ENCODE measurements around the gene BCAS3.

The BCAS3 gene

DNA sequence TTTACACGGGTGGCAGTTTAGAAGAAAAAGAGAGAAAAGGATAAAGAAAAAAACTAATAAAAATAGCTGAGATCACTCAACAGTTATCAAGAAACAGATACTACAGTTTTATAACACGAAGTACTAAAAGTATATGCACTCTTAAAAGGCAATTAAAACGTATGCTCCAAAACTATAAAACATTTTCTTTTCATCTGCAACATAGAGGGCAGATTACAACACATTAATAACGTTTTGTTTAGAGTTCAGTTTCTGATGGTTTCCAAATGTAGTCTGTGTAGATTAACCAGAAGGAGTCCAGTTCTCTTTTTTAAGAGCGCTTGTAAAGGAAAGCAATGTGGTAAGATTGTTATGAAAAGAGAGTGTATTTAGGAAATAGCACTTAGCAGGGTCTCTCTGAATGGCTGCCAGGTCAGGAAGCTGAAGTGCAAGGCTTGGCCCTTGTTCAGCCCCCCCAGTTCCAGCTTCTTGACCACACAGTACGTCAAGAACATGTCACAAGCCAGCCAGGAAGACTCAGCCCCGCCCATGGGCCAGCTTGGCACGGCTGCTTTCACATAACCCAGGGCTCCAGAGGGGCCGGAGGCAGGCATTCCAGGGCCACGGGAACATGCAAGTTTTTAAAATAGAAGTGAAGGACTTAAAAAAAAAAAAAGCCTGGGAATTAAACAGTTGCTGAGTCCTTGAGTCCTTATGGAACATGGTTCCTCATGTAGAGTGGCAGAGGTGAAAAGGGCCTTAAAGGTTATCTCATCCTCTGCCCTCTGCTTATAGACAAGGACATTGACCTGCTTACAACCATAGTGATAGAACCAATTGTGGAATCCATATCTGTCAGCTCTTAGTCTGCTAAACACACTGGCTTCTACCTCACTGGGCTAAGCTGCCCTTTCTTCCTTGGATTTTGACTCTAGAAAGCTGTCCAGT lies 574.6 kb downstream of the BCAS3 start:
- DNase-seq (ENCODE audit: low read depth in 2 of 2) = peak in 1 of 2 donors; percentile 4

DNA sequence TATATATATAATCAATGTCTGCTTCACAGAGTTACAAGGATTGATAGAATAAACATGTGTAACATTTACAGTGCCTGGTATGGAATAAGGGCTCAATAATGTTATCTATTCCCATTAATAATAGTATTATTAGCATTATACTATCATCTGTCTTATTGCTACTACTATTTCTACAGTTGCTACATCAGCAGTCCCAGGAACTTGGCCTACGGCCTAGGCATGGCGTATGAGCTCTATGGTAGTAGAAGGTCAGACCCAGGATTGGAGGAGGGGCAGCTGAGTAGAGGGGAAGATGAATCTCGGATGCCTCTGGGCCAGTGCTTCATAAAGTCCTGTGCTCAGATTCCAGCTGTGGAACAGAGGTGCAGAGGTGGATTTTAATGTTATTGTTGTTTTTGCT lies 575.7 kb downstream of the BCAS3 start:
- DNase-seq (ENCODE audit: low read depth in 2 of 2) = no peak

DNA sequence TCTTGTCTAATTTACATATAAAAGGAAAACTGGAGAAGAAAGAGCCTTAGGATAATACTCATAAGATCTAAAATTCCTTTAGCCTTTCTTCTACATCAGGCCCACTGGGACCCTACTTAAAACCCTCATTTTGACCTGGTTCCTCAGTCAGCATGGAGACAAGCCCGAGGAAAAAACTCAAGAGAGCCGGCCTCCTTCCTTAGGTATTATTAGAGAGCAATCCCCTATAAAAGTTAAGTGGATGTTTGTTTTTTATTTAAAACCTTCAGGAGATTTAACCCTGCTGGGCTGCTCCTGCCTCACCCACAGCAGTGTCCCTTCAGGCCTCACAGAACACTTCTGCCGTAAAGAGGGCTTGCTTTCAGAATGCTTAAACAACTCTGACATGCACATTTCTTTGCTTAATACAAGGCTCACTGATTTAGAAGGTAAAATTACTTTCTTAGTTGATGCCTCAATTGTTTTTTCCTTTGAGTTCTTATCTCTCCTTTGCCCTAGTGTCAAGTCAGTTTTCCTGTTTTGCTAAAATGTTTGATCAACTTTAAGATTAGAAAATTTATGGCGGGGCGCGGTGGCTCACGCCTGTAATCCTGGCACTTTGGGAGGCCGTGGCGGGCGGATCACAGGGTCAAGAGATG lies 576.4 kb downstream of the BCAS3 start:
- DNase-seq (ENCODE audit: low read depth in 2 of 2) = no peak

DNA sequence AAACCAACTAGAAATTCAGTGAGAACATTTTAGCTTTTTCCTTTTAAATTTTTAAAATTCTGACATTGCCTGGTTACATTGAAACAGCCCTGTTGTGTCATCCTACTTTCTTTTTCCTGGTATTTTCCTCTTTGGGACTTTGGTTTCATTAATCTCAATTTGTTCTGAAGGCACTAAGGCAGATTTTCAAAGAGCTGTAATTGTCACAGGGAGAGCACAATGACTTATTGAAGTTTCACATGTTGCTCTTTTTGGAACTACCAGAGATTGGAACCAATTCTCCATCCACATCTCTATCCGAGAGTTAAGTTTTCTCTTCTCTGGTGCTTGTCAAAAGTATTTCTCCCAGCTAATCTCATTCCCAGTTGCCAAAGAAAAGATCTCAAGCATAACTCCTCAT lies 577.3 kb downstream of the BCAS3 start:
- DNase-seq (ENCODE audit: low read depth in 2 of 2) = no peak

DNA sequence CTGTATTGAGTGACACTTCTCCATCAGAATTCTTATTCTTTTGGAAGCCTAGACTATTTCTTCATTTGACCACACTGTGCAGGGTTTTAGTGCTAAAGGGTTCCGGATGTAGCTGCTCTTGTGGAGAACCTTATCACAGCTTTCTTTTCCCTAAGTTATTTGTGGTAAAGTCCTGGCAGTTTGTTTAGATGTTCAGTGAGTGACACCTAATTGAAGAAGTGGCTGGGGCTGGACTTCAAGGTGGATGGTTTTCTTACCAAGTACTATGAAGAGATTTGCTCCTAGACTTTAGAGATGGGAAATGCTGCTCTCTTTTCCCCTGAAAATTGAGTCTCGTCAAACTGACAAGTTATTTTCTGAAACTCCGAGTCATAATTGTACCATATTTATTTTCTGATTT lies 578.0 kb downstream of the BCAS3 start:
- no peak for DNase-seq (ENCODE audit: low read depth in 2 of 2)

DNA sequence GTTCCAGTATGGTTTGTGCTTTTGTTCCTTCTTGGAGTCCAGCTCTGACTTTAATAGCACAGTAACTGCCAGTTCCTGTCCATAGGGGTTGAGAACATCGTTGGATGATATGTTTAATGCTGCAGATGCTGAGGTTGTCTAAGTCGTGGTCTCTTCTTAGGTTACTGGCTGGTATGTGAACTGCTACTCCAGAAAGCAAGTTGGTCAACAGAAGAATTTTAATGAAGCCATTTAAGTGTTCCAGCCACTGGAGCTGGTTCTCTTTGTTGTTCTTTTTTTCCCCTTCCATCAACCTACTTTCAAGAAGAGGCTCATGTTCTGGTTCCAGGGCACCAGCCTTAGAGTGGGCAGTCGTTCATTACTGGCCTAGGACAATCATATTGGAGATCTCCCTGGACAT lies 581.7 kb downstream of the BCAS3 start:
- no peak for DNase-seq (ENCODE audit: low read depth in 2 of 2)

DNA sequence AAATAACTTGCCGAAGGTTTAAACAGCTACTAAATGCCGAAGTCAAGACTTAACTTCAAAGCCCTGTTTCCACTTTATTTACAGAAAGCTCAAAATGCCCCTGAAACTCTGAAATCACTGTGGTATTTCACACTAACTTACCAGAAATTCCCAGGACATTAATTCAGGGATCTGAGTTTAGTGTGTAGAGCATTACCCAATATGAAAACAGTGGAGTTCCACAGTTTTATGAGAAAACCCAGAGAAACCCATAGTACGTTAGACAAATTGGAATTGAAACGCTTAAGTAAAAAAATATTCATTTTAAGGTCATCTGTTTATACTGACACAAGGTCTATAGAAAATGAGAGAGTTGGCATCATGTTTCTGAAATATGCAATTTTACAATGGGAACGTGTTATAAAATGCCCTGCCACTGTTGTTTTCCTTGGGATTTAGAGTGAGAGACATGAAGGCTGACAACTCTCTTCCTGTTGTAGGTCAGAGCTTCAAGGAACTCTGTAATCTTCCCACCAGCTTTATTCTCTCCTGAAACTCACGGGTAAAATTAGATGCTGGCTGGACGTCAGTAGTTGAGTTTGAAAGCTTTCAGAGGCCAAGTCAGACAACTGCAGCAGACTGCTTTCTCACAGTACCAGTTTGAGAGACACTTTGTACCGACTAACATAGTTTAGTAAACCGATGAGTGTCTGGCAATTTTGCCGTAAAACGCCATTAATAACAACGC lies 582.6 kb downstream of the BCAS3 start:
- no peak for DNase-seq (ENCODE audit: low read depth in 2 of 2)

DNA sequence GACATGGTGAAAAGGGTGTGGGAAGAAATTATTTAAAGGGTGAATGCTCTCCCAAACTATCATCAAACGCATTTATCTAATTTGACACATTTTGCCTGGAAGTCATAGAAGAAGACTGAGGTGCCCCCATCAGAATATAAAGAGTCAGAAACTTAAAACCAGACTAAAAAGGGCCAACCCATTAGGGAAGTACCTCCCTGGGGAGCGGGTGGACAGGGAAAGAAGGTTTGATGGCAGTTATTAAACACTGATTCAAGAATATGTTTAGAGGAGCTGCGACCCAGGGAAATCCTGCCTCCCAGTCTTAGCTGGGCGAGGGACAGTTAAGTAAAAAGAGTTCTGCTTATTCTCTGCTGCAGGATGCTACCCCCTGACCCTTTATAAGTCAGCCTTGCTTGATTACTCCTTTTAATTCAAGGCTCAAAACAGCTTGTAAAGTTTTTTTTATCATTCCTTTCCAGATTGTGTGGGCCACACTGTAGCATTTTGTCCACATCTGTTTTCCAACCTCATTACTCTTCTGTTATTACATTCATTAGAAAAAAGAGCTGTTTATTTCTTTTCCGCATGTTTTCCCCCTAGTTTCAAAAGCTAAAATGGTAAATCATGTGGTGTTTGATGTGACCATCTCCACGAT lies 583.5 kb downstream of the BCAS3 start:
- no peak for DNase-seq (ENCODE audit: low read depth in 2 of 2)

DNA sequence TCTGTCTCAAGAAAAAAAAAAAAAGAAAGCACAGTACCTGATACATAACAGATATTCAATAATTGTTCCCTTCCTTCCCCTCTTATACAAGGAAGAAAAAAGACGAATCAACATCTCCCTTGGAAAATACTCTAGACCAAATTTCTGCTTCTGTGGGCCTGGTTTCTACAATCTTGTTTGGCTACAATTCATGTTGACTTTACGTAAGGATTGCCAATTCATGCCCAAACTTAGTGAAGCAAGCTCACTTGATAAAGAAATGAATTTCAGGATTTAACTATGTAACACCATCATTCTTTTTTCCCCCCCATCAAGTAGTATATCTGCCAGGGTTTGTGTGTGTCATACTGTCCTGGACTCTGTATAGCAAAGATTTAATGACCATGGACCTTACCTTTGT lies 587.7 kb downstream of the BCAS3 start:
- DNase-seq (ENCODE audit: low read depth in 2 of 2) = no peak

DNA sequence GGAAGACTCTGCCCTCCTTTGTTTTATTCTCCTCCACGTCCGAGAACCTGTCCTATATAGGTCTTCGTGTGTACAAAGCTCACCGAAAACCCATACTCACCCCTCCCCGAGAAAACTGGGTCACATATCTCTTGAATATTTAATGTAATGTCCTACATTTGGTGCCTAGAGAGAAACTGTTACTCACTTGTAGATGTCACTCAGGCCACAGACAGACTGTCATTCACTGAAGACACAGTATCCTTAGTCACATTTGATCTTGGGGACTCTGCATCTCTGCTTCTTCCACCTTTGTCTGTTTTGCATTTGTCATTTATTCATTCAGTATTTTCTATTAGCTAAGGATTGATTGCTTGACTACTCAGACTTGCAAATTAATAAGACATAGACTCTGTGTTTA lies 590.2 kb downstream of the BCAS3 start:
- DNase-seq (ENCODE audit: low read depth in 2 of 2) = no peak

DNA sequence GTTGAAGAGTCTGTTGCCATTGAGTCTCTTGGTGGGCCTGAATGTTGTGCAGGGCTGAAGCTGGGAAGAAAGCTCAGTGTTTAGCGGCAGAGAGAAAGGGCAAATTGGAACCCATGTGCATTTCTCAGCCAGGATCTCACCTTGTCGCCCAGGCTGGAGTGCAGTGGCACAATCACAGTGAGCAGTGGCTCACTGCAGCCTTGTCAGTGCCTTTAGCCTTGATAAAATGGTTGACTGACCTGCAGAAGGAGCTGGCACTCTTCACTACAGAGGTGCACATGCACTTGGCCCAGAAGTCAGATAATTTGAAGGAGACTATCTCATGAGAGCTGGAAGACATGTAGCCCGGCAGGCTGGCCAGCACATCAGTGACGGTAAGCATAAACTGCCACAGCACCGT lies 597.7 kb downstream of the BCAS3 start:
- DNase-seq (ENCODE audit: low read depth in 2 of 2) = no peak

DNA sequence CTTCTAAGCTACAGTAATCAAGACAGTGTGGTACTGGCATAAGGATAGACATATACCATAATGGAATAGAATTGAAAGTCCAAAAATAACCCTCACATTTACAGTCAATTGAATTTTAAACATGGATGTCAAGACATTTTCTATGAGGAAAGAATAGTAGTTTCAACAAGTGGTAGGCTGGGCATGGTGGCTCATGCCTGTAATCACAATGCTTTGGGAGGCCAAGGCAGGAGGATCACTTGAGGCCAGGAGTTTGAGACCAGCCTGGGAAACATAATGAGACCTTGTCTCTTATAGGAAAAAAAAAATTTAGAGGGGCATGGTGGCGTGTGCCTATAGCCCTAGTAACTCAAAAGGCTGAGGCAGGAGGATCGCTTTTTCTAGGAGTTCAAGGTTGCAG lies 599.2 kb downstream of the BCAS3 start:
- no peak for DNase-seq (ENCODE audit: low read depth in 2 of 2)

DNA sequence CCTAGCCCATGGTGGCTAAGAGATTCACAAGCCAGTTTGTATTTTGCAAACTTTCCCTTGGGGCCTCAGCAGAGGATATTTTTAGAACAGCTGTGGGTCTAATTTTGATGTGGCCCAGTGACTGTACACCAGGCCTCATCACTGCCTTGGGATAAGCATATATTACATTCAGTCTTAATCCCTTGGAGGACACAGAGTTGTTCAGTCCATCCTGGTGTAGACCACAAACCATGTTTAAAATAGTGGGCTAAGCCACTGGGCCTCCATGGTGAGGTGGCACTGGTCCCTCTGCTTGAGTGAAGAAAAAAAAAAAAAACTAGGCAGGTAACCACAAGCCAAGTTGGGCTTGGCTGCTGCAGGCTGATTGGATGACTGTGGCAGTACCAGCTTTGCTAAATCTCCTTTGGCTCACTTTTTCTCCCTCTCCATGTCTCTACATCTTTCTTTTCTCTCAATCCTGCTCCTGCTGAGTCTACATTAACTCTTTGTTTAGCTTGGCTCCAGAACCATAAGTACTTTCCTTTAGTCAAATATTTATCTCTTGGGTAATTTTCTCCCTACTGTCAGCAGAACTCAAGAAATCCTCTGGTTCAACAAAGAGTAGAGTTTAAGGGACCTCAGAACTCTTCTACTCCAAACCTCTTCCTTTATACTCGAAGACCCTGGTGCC lies 602.0 kb downstream of the BCAS3 start:
- DNase-seq (ENCODE audit: low read depth in 2 of 2) = no peak

DNA sequence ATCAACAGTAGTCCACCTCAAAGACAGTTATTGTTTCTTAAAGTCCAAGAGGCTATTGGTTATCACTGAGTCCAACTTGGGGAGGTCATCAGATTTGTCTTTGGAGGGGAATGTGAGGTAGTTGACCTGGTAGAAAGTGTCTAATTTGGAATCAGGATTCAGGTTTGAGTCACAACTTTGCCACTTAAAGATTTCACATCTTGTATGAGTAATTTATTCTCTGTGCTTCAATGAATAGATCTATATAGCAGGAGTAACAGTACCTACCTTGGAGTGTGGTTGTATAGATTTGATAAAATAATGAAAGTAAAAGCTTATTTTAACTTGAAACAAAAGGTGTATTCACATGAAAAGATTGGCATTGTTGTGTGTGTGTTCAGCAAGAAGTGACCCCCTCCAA lies 602.7 kb downstream of the BCAS3 start:
- no peak for DNase-seq (ENCODE audit: low read depth in 2 of 2)

DNA sequence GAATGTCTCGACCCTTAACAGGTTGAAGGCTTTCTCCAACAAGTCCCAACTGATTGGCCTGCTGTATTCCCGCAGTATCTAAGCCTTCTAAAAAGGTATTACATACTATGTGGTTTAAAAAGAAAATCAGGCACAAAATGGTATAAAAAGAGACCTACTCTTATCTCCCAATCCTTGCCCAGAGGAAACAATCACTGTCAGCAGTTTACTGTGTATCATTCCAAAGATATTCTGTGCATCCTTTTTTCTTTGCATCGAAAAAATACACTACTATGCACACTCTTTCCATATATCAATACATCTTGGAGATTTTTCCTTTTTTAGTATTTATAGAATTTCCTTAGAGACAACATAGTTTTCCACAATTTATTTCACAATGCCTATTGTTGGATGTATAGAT lies 603.2 kb downstream of the BCAS3 start:
- DNase-seq (ENCODE audit: low read depth in 2 of 2) = no peak

DNA sequence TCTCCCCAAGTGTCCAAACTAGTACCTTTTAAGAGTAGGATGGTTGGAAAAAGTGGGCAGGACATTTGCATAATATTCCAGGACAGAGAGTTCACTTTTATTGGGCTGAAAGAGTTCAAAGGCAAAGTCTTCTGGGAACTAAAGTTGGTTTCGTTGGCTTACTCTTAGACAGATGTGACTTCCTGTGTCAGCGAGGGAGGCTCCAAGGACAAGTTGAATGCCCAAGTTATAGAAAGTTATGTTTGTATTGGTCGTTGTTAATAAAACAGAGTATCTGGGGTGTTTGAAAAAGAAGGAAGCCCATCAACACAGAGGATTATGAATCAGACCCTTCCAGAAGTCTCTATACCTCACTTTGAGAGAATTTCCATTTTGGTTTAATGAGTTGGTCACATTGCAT lies 604.7 kb downstream of the BCAS3 start:
- no peak for DNase-seq (ENCODE audit: low read depth in 2 of 2)

DNA sequence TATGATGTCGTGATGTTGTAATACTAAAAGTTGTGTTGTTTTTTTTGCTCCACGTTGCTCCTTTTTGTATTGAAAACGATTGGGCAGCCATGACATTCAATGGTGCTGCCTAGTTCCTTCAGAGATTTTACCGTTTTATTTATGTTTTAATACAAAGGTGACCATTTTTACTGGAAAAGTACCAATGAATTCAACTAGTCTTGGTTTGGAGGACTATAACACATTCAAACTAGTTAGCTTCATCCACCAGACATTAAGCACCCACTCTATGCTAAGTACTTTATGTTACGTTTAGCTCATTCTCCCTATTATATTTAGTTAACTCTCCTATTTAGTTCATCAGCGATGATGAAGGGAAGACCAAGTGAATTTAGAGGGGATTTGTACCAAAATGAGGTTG lies 605.4 kb downstream of the BCAS3 start:
- no peak for DNase-seq (ENCODE audit: low read depth in 2 of 2)

DNA sequence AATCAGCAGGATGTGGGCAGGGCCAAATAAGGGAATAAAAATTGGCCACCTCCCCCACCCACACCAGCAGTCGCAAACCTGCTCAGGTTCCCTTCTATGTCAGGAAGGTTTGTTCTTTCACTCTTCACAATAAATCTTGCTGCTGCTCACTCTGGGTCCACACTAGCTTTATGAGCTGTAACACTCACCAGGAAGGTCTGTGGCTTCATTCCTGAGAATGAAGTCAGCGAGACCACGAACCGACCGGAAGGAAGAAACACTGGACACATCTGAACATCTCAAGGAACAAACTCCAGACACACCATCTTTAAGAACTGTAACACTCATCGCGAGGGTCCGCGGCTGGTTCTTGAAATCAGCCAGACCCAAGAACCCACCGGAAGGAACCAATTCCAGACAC lies 606.5 kb downstream of the BCAS3 start:
- DNase-seq (ENCODE audit: low read depth in 2 of 2) = no peak

DNA sequence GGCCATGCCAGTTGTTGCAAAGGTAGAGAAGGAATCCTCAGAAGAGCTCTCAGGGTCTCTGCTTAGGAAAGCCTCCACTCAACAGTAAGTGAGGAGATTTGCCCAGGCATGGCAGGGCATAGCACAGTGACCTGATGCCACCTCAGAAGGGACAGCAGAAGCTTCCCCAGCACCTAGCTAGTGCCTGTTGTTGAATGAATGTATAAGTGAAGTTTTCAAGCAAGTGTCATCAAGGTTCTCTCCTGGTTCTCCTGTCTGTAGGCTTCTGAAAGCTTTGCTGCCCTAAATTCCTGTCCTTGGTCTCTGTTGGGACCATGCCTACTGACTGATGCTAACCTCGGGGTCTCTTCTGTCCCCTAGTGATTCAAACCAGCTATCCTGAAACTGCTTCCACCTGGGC lies 607.1 kb downstream of the BCAS3 start:
- no peak for DNase-seq (ENCODE audit: low read depth in 2 of 2)

DNA sequence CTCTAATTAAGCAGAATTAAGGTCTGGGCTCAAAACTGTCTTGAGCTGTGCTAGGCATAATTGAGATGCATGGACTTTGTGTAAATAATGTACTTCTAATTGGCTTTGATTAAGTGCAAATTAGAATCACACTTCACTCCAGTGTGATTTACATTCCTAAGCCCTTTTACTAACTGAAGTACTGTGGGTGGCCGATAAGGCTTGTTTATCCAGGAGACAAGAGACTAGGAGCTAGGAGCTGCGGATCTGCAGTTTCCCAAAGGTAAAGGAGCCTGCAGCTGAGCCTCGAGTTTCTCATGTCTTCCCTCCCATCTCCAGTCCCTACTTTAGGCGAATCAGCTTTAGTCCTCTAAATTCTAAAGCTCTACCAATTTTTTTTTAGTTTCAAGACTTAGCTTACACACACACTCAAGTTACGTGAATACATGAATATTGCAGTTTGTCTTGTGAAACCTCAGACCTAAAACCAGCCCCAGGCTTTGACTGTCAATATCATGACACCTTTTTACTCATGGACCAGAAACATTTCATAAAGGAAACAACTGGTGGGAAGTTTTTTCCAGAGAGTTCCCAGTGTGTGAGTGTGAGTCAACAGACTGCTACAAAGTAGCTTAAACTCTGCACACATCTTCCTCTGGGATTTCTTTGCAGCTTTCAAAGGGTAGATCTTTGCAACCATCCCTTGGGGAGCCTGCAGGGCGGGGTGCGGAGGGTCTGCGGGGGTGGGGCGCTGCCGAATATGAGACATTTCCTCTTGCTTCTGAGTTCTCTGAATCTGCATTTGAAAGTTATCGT lies 608.1 kb downstream of the BCAS3 start:
- no peak for DNase-seq (ENCODE audit: low read depth in 2 of 2)

DNA sequence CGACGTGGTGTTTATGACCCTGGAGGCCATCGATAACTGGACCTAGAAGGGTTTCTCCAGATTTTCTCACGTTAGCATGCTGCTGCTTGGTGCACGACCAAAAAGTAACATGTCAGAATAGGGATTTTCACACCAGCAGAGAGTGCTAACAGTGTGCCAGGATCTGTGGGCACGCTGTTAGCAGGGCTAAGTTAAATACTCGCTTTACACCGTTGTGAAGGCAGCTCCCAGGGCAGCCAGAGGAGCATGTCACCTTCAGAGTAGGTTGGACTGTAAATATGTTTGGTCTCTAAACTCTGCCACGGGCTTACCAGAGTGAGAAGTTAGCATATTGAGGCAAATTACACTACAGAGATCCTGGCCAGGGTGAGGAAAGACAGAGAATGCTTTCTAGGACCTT lies 608.8 kb downstream of the BCAS3 start:
- DNase-seq (ENCODE audit: low read depth in 2 of 2) = no peak
